ENCODE data around the gene P2RY4.
A peak's percentile ranks its signal among the peaks of the same experiment; 100 is the strongest.

The P2RY4 gene

DNA sequence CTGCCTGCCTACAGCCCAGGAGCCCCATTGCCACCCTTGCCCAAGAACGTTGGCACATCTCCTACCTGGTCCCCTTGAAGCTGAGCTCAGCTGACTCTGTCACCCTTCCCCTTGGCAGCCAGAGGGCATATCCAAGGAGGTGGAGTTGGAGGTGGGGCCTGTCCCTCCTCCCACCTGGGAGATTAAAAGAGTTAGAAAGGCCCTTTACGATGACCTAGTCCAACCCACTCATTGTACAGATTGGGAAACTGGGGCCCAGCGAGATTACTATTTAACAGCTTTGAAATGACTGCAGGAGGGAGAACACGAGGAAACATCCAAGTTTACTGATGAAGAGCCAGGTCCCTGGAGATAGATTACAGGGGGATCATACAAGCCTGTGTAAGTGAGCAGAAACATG lies at the start of gene P2RY4:
Gene P2RY4 (minus strand): TSS at position 101 of the 400 bp plus-strand sequence. CDS start 580 bp downstream, outside the sequence.
- DNase-seq (ENCODE audit: low read depth in 2 of 2): no peak
- TF ChIP-seq, protein P1, sequence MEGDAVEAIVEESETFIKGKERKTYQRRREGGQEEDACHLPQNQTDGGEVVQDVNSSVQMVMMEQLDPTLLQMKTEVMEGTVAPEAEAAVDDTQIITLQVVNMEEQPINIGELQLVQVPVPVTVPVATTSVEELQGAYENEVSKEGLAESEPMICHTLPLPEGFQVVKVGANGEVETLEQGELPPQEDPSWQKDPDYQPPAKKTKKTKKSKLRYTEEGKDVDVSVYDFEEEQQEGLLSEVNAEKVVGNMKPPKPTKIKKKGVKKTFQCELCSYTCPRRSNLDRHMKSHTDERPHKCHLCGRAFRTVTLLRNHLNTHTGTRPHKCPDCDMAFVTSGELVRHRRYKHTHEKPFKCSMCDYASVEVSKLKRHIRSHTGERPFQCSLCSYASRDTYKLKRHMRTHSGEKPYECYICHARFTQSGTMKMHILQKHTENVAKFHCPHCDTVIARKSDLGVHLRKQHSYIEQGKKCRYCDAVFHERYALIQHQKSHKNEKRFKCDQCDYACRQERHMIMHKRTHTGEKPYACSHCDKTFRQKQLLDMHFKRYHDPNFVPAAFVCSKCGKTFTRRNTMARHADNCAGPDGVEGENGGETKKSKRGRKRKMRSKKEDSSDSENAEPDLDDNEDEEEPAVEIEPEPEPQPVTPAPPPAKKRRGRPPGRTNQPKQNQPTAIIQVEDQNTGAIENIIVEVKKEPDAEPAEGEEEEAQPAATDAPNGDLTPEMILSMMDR (IDR thresholded peaks at IDR 0.05; ENCODE audit: low read depth, low read length): no peak
- H3K4me3 ChIP-seq (replicated peaks in 1 of 2; ENCODE audit: low read depth in 2 of 2, low read length in 2 of 2): no peak within 1 kb of the TSS

GRCh38 chrX:70301716-70302115 lies 41.7 kb upstream of the P2RY4 start:
- H3K4me3 ChIP-seq (replicated peaks in 1 of 2; ENCODE audit: low read depth in 2 of 2, low read length in 2 of 2): no peak overlapping the region
- peak; percentile 75 for DNase-seq (ENCODE audit: low read depth in 2 of 2)
- TF ChIP-seq, protein P1 (IDR thresholded peaks at IDR 0.05; ENCODE audit: low read depth, low read length): no peak

DNA sequence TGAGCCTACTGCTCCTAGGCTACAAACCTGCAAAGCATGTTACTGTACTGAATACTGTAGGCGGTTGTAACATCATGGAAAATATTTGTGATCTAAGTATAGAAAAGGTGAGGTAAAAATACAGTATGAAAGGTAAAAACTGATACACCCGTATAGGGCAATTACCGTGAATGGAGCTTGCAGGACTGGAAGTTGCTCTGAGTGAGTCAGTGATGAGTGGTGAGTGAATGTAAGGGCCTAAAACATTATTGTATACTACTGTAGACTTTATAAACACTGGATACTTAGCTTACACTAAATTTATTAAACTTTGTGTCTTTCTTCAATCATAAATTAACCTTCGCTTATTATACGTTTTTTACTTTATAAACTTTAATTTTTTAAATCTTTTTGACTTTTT lies 33.6 kb upstream of the P2RY4 start:
- DNase-seq (ENCODE audit: low read depth in 2 of 2): peak in 1 of 2 donors; percentile 39
- TF ChIP-seq, protein P1 (IDR thresholded peaks at IDR 0.05; ENCODE audit: low read depth, low read length): no peak

GRCh38 chrX:70292788-70293187 lies 32.8 kb upstream of the P2RY4 start:
- peak; percentile 11 to 26 for DNase-seq (ENCODE audit: low read depth in 2 of 2)
- TF ChIP-seq, protein P1 (IDR thresholded peaks at IDR 0.05; ENCODE audit: low read depth, low read length): no peak
- H3K4me3 ChIP-seq (replicated peaks in 1 of 2; ENCODE audit: low read depth in 2 of 2, low read length in 2 of 2): no peak overlapping the region

More for the DNA sequence above, 33.6 kb upstream of the P2RY4 start:
- no peak overlapping the region for H3K4me3 ChIP-seq (replicated peaks in 1 of 2; ENCODE audit: low read depth in 2 of 2, low read length in 2 of 2)

DNA sequence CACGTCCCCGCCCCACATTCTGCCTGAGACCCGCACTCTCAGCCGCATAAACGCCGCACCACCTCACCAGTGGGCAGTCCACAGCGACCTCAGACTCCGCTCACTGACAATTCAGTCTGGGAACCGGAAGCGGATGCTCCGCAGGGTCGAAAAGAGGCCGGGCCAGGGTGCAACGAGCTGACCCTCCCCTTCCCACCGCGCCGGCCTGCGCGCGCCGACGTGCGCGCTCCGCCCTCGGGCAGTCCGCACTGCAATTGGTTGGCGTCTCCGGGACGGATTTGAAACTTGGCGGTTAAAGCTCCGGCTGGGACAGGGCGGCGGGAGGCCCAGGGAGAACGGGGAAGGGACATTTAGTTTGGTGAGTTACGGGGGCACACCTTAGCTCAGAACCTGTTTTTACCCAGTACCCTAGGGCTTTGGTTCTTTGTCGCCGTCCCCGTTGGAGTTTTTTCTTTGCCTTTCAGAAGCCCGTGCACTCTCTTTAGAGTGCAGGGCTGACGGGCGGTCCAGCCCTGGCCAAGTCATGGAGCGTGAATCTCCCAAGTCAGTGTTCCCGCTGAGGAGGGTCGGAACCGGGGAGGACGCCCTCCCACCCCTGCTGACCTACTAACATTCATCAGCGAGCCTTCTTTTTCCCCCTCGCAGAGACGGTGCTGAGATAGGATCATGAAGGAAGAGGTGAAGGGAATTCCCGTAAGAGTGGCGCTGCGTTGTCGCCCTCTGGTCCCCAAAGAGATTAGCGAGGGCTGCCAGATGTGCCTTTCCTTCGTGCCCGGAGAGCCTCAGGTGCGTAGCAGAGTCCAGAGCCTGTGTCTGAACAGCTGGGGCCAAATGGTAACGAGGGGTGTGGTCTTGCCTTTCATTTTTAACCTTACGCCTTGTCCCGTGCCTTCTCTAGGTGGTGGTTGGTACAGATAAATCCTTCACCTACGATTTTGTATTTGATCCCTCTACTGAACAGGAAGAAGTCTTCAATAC lies 30.1 kb upstream of the P2RY4 start, which contains the start of the genes KIF4A and PDZD11:
Gene KIF4A (plus strand): TSS at position 312 of the 978 bp plus-strand sequence. CDS start 355 bp downstream, at position 667.
Gene PDZD11 (minus strand): TSS at position 135 of the 978 bp plus-strand sequence. CDS start 586 bp downstream, outside the sequence.
- TF ChIP-seq, protein P1 (IDR thresholded peaks at IDR 0.05; ENCODE audit: low read depth, low read length): no peak
- H3K4me3 ChIP-seq (replicated peaks in 1 of 2; ENCODE audit: low read depth in 2 of 2, low read length in 2 of 2): peak within 1 kb of the TSS; percentile 69 to 78
- DNase-seq (ENCODE audit: low read depth in 2 of 2): peak; percentile 83

DNA sequence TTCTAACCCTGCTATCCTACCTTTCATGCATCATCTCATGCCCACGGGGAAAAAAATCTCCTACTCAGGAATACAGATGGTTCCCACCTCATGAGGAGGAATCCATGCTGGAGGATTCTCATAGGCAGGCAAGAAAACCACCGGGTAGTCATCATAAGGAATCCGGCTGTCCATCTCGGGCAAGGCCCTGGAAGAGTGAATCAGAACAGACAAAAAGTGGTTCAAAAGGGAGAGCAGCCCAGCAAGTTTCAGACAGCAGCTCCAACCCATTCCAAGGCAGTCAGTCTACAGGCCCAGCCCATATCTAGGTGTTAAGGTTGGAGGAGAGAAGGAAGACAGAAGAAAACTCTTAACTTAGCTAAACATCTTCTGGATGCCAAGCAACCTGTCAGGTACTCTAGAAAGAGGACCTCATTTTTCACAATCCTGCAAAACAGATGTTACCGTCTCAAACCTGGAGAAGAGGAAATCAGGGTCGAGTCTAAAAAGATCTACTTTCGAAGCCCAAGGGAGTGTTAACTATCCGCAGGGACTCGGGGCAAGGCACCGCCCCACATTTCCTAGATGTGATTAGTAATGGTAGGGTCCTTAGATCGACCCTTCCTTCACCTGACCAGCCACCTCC lies 29.3 kb upstream of the P2RY4 start:
- DNase-seq (ENCODE audit: low read depth in 2 of 2): peak in 1 of 2 donors; percentile 25
- TF ChIP-seq, protein P1 (IDR thresholded peaks at IDR 0.05; ENCODE audit: low read depth, low read length): no peak

More for the DNA sequence above, 29.3 kb upstream of the P2RY4 start:
- peak overlapping the region; percentile 69 to 78 for H3K4me3 ChIP-seq (replicated peaks in 1 of 2; ENCODE audit: low read depth in 2 of 2, low read length in 2 of 2)

Measured in cardiac fibroblast (primary cell).